Liver (tissue), 9 donors: ENCODE results near the gene USP6NL. TPM values are rescaled to one million over a fixed set of nuclear protein-coding genes. Genes with fewer than 3 reads are reported as not detected.

Experiments used
- DNase-seq: peaks from one replicate; pipeline ENCODE4 v3.0.0-alpha.2; 2017; ENCODE audit warnings: low spot score
- H3K27ac ChIP-seq, 2 donors: one replicate each; pipeline ENCODE4 v1.7.0; 2013; ENCODE audit warnings: inconsistent platforms in 2 of 2, low read length in 2 of 2, control low read depth in 1 of 2, low read depth in 1 of 2, mild to moderate bottlenecking in 1 of 2
- H3K27me3 ChIP-seq, 4 donors: one replicate each; pipeline versions ENCODE4 v1.6.1 to v1.7.0; 2013; ENCODE audit warnings: low read length in 3 of 4, inconsistent platforms in 1 of 4, mild to moderate bottlenecking in 1 of 4, moderate library complexity in 1 of 4; ENCODE audit not compliant: control insufficient read depth in 4 of 4, insufficient read depth in 4 of 4
- H3K36me3 ChIP-seq, 4 donors: one replicate each; pipeline versions ENCODE4 v1.6.1 to v1.7.0; 2013; ENCODE audit warnings: low read length in 3 of 4, mild to moderate bottlenecking in 3 of 4, low read depth in 1 of 4, moderate library complexity in 1 of 4; ENCODE audit not compliant: control insufficient read depth in 4 of 4, insufficient read depth in 3 of 4
- H3K4me1 ChIP-seq, 4 donors: one replicate each; pipeline versions ENCODE4 v1.6.1 to v1.7.0; 2013; ENCODE audit warnings: low read length in 3 of 4, mild to moderate bottlenecking in 3 of 4, moderate library complexity in 1 of 4; ENCODE audit not compliant: control insufficient read depth in 4 of 4, insufficient read depth in 4 of 4
- H3K4me3 ChIP-seq, 3 donors: one replicate each; pipeline versions ENCODE4 v1.6.1 to v1.7.0; 2013; ENCODE audit warnings: low read length in 3 of 3, control low read depth in 1 of 3, low read depth in 1 of 3, mild to moderate bottlenecking in 1 of 3
- H3K9ac ChIP-seq, 2 donors: one replicate each; pipeline ENCODE4 v1.7.0; 2013; ENCODE audit warnings: low read length in 2 of 2, mild to moderate bottlenecking in 2 of 2, moderate library complexity in 2 of 2, control low read depth in 1 of 2, low read depth in 1 of 2
- H3K9me3 ChIP-seq, 4 donors: one replicate each; pipeline versions ENCODE4 v1.6.1 to v1.7.0; 2013; ENCODE audit warnings: low read length in 3 of 4; ENCODE audit not compliant: control insufficient read depth in 4 of 4
- EGR1 ChIP-seq, 2 donors: IDR thresholded peaks; 2 replicates each; pipeline ENCODE4 v1.6.1; 2016 to 2018; ENCODE audit warnings: antibody characterized with exemption in 2 of 2, low read depth in 2 of 2
- FOXA1 ChIP-seq: IDR thresholded peaks from 2 replicates; pipeline ENCODE4 v1.6.1; 2016; ENCODE audit warnings: antibody characterized with exemption
- FOXA2 ChIP-seq: IDR thresholded peaks from 2 replicates; pipeline ENCODE4 v1.6.1; 2016; ENCODE audit warnings: antibody characterized with exemption
- GABPA ChIP-seq, 2 donors: IDR thresholded peaks in 1 of 2; conservative IDR thresholded peaks in 1 of 2; 2 replicates each; pipeline ENCODE4 v1.6.1; 2016; ENCODE audit warnings: antibody characterized with exemption in 2 of 2, mild to moderate bottlenecking in 1 of 2, moderate library complexity in 1 of 2
- HNF4A ChIP-seq, 2 donors: conservative IDR thresholded peaks; 2 replicates each; pipeline ENCODE4 v1.6.1; 2016; ENCODE audit warnings: antibody characterized with exemption in 2 of 2, mild to moderate bottlenecking in 2 of 2
- HNF4G ChIP-seq: IDR thresholded peaks from 2 replicates; pipeline ENCODE4 v1.6.1; 2016; ENCODE audit warnings: antibody characterized with exemption
- JUND ChIP-seq, 2 donors: IDR thresholded peaks; 2 replicates each; pipeline ENCODE4 v1.6.1; 2016; ENCODE audit warnings: antibody characterized with exemption in 2 of 2
- NR2F2 ChIP-seq: IDR thresholded peaks from 2 replicates; pipeline ENCODE4 v1.6.1; 2016; ENCODE audit warnings: antibody characterized with exemption
- RAD21 ChIP-seq, 2 donors: IDR thresholded peaks; 2 replicates each; pipeline ENCODE4 v1.6.1; 2016; ENCODE audit warnings: antibody characterized with exemption in 2 of 2, mild to moderate bottlenecking in 2 of 2
- RXRA ChIP-seq, 2 donors: IDR thresholded peaks; 2 replicates each; pipeline ENCODE4 v1.6.1; 2017 to 2018; ENCODE audit warnings: antibody characterized with exemption in 2 of 2, mild to moderate bottlenecking in 1 of 2
- SP1 ChIP-seq: IDR thresholded peaks from 2 replicates; pipeline ENCODE4 v1.6.1; 2018; ENCODE audit warnings: antibody characterized with exemption, mild to moderate bottlenecking
- TAF1 ChIP-seq: conservative IDR thresholded peaks from 2 replicates; pipeline ENCODE4 v1.6.1; 2016; ENCODE audit warnings: antibody characterized with exemption, mild to moderate bottlenecking
- YY1 ChIP-seq: IDR thresholded peaks from 2 replicates; pipeline ENCODE4 v1.6.1; 2016; ENCODE audit warnings: antibody characterized with exemption, mild to moderate bottlenecking
- WGBS: extraction: QIAGEN DNeasy Blood & Tissue Kit; methylation state at CpG from one replicate; pipeline ENCODE4 v1.1.7; 2013; 5-methylcytosine and 5-hydroxymethylcytosine counted together
- polyA plus RNA-seq, 2 donors: library from polyadenylated mRNA; stranded (reverse) in 1 of 2; unstranded in 1 of 2; fragments of 200-250 nt in 1 of 2; fragments of >200 nt in 1 of 2; fragmentation: Nextera tagmentation in 1 of 2; extraction: Ambion mirVana in 1 of 2; gene quantifications; one replicate each; pipeline versions ENCODE4 v1.2.1 to v1.2.3, GENCODE V29; 2013 to 2015
- total RNA-seq, 2 donors: library from RNA; depleted of rRNA; stranded (reverse); fragments of >200 nt; gene quantifications; one replicate each; pipeline ENCODE4 v1.2.3, GENCODE V29; 2014
- TF ChIP-seq, protein P1 (sequence below): IDR thresholded peaks from 2 replicates; pipeline ENCODE4 v1.6.1; 2016; ENCODE audit warnings: antibody characterized with exemption, mild to moderate bottlenecking
- TF ChIP-seq, protein P2 (sequence below): IDR thresholded peaks from 2 replicates; pipeline ENCODE4 v1.6.1; 2016; ENCODE audit warnings: antibody characterized with exemption
- TF ChIP-seq, protein P3 (sequence below): IDR thresholded peaks from 2 replicates; pipeline ENCODE4 v1.6.1; 2016; ENCODE audit warnings: antibody characterized with exemption
- TF ChIP-seq, protein P4 (sequence below): fragments of 150-350 bp; IDR thresholded peaks from 2 replicates; pipeline ENCODE4 v1.5.1; 2017; ENCODE audit warnings: improper control_type of control experiment, low read depth, low read length; ENCODE audit not compliant: missing input control
- TF ChIP-seq, protein P5 (sequence below): IDR thresholded peaks from 2 replicates; pipeline ENCODE4 v1.6.1; 2016; ENCODE audit warnings: antibody characterized with exemption
- donor health status: healthy.
- donor health status: healthy.
- donor health status: healthy.
- donor health status: healthy.
- donor health status: healthy.

The USP6NL gene
- total and polyA plus RNA-seq, 4 donors, result 3.8 to 15.0 (median 10.2) TPM

DNA sequence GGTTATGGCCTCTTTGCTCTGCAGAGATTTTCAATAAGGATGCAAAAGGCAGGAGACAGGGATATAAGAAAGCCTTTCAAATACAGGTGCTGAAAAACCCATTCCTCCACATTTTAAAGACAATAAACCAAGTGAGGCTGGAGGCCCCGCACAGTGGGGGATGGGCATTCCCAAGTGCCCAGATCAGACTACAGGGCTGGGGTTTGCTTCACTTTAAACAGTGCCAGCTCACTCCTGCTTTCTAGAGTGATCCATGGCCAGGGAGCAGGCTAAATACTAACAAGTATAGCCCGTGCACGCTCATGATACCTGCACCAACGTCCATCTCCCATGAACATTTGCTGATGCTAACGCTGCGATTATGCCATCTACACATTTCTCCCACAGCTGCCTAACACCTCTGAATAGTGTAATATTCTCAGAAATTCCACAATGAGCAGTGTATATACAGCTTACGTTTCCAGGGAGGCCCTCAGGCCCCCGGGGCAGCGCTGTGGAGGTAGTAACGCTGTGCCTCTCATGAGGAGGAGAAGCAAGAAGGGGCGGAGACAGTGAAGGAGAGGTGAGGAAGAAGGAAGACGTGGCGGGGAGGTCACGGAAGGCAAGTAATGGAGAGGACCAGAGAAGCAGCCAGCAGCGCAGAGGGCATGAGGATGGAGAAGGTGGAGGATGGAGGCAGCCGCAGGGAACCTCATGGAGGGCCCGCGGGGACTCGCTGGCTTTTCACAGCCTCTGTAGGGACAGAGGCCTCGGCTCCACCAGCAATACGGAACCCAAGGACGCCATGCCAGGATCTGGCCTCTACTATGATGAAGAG, 141.7 kb downstream of the USP6NL start:
- TF ChIP-seq SP1 (no peak), HNF4G (no peak), RAD21 (IDR thresholded peaks at IDR 0.05) (no peak), EGR1 (IDR thresholded peaks at IDR 0.05; ENCODE audit: low read depth in 2 of 2) (no peak), RXRA (IDR thresholded peaks at IDR 0.05) (no peak), FOXA1 (no peak), NR2F2 (no peak), GABPA (IDR thresholded peaks at IDR 0.05 in 1 of 2, conservative IDR thresholded peaks at IDR 0.05 in 1 of 2) (no peak), TAF1 (no peak), FOXA2 (no peak), HNF4A (conservative IDR thresholded peaks at IDR 0.05) (no peak), YY1 (no peak), JUND (IDR thresholded peaks at IDR 0.05) (no peak)
- TF ChIP-seq, protein P1, sequence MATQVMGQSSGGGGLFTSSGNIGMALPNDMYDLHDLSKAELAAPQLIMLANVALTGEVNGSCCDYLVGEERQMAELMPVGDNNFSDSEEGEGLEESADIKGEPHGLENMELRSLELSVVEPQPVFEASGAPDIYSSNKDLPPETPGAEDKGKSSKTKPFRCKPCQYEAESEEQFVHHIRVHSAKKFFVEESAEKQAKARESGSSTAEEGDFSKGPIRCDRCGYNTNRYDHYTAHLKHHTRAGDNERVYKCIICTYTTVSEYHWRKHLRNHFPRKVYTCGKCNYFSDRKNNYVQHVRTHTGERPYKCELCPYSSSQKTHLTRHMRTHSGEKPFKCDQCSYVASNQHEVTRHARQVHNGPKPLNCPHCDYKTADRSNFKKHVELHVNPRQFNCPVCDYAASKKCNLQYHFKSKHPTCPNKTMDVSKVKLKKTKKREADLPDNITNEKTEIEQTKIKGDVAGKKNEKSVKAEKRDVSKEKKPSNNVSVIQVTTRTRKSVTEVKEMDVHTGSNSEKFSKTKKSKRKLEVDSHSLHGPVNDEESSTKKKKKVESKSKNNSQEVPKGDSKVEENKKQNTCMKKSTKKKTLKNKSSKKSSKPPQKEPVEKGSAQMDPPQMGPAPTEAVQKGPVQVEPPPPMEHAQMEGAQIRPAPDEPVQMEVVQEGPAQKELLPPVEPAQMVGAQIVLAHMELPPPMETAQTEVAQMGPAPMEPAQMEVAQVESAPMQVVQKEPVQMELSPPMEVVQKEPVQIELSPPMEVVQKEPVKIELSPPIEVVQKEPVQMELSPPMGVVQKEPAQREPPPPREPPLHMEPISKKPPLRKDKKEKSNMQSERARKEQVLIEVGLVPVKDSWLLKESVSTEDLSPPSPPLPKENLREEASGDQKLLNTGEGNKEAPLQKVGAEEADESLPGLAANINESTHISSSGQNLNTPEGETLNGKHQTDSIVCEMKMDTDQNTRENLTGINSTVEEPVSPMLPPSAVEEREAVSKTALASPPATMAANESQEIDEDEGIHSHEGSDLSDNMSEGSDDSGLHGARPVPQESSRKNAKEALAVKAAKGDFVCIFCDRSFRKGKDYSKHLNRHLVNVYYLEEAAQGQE, result no peak
- TF ChIP-seq, protein P2, sequence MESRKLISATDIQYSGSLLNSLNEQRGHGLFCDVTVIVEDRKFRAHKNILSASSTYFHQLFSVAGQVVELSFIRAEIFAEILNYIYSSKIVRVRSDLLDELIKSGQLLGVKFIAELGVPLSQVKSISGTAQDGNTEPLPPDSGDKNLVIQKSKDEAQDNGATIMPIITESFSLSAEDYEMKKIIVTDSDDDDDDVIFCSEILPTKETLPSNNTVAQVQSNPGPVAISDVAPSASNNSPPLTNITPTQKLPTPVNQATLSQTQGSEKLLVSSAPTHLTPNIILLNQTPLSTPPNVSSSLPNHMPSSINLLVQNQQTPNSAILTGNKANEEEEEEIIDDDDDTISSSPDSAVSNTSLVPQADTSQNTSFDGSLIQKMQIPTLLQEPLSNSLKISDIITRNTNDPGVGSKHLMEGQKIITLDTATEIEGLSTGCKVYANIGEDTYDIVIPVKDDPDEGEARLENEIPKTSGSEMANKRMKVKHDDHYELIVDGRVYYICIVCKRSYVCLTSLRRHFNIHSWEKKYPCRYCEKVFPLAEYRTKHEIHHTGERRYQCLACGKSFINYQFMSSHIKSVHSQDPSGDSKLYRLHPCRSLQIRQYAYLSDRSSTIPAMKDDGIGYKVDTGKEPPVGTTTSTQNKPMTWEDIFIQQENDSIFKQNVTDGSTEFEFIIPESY, result no peak
- TF ChIP-seq, protein P3, sequence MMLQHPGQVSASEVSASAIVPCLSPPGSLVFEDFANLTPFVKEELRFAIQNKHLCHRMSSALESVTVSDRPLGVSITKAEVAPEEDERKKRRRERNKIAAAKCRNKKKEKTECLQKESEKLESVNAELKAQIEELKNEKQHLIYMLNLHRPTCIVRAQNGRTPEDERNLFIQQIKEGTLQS, result no peak
- TF ChIP-seq, protein P4, sequence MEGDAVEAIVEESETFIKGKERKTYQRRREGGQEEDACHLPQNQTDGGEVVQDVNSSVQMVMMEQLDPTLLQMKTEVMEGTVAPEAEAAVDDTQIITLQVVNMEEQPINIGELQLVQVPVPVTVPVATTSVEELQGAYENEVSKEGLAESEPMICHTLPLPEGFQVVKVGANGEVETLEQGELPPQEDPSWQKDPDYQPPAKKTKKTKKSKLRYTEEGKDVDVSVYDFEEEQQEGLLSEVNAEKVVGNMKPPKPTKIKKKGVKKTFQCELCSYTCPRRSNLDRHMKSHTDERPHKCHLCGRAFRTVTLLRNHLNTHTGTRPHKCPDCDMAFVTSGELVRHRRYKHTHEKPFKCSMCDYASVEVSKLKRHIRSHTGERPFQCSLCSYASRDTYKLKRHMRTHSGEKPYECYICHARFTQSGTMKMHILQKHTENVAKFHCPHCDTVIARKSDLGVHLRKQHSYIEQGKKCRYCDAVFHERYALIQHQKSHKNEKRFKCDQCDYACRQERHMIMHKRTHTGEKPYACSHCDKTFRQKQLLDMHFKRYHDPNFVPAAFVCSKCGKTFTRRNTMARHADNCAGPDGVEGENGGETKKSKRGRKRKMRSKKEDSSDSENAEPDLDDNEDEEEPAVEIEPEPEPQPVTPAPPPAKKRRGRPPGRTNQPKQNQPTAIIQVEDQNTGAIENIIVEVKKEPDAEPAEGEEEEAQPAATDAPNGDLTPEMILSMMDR, result no peak
- TF ChIP-seq, protein P5, sequence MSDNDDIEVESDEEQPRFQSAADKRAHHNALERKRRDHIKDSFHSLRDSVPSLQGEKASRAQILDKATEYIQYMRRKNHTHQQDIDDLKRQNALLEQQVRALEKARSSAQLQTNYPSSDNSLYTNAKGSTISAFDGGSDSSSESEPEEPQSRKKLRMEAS, result no peak
- H3K9ac ChIP-seq, result no peak overlapping the region
- H3K4me3 ChIP-seq, result no peak overlapping the region
- H3K9me3 ChIP-seq, result no peaks in the 10 kb centered on the region
- H3K27me3 ChIP-seq, result no peaks in the 10 kb centered on the region
- peaks cover 0 to 21% (median 6%) of the 10 kb centered on the region in 4 donors for H3K36me3 ChIP-seq
- 96% methylated on average over 22 of the region's 22 CpGs for WGBS
- H3K4me1 ChIP-seq, result no peaks in the 10 kb centered on the region
- H3K27ac ChIP-seq, result no peak overlapping the region
- DNase-seq, result no peak
